Fibroblast of the aortic adventitia (primary cell): ENCODE results near the gene KRTAP5-1. TPM values are rescaled to one million over a fixed set of nuclear protein-coding genes. Genes with fewer than 3 reads are reported as not detected.

ENCODE experiments used
- DNase-seq: peaks from one replicate; pipeline ENCODE4 v3.0.0-alpha.2; 2010; ENCODE audit warnings: low read depth
- H3K4me3 ChIP-seq: 2 replicates; pipeline ENCODE4 v1.5.1; 2011; ENCODE audit warnings: low read depth, mild to moderate bottlenecking, control low read depth, low read length, moderate library complexity
- total RNA-seq: library from RNA; depleted of rRNA; stranded (reverse); fragments of >200 nt; gene quantifications from 2 replicates; pipeline ENCODE4 v1.2.3, GENCODE V29; 2012; ENCODE audit warnings: low replicate concordance
- TF ChIP-seq, protein P1 (sequence below): IDR thresholded peaks from 2 replicates; pipeline ENCODE4 v1.5.1; 2011; ENCODE audit warnings: mild to moderate bottlenecking, low read length, control low read depth, inconsistent platforms; ENCODE audit not compliant: insufficient read depth

KRTAP5-1 gene
- total RNA-seq, 1 donor, result not detected

DNA sequence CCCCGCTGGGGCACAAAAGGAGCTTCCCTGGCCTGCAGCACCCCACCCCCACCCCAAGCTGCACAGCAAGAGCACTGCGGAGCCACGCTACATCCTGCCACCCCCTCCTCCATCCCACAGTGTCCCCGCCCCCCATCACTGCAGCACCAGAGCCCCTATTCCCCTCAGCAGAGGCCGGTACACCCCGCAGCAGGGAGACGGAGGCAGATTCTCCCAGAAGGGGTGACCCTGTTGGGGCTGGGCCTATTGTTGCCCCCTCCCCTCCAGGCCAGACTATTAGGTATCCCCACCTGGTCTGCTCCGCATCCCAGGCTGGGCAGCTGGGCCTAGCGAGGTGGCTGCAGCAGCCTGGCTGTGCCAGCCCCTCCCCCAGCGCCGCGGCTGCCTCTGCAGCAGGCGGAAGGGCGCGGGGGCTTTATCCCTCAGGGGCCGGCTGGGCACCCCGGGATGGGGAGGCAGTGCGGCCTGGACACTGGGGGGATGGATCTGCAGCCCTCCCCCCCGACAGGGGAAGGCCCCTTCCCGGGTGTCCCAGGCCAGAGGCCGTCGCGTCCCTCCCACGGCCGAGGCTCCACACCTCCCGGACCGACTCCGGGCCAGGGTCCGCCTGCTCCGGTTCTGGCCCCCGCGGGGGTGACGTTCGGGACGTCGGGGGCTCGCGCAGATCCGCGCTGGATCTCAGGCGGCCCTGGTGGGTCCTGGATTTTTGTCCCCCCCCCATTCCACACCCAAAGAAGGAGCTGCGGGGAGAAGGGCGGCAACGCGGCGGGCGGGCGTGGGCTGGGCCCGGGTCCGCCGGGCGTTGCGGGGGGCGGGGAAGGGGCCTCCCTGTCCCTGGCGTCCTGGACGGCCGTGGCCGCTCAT, 14.0 kb downstream of the KRTAP5-1 start:
- H3K4me3 ChIP-seq, result peak overlapping the region; percentile 35
- TF ChIP-seq, protein P1, sequence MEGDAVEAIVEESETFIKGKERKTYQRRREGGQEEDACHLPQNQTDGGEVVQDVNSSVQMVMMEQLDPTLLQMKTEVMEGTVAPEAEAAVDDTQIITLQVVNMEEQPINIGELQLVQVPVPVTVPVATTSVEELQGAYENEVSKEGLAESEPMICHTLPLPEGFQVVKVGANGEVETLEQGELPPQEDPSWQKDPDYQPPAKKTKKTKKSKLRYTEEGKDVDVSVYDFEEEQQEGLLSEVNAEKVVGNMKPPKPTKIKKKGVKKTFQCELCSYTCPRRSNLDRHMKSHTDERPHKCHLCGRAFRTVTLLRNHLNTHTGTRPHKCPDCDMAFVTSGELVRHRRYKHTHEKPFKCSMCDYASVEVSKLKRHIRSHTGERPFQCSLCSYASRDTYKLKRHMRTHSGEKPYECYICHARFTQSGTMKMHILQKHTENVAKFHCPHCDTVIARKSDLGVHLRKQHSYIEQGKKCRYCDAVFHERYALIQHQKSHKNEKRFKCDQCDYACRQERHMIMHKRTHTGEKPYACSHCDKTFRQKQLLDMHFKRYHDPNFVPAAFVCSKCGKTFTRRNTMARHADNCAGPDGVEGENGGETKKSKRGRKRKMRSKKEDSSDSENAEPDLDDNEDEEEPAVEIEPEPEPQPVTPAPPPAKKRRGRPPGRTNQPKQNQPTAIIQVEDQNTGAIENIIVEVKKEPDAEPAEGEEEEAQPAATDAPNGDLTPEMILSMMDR, result no peak
- DNase-seq, result no peak

DNA sequence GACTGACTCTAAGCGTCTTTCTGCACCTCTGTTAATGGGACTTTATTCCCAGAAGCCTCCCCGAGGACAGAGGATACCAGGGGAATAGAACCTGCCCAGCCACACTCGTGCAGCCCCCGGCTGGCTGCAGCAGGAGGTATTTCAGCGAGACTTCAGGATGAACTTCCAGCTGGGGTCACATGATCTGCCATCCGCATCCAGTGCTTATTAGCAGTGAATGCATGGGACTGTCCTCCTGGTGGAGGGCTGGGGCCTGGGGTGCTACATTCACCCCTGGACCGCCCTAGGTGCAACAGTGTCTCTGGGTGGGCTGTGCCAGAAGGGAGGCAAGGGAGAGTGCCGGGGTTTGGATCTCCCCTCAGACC, 14.6 kb downstream of the KRTAP5-1 start:
- TF ChIP-seq, protein P1, result no peak
- no peak for DNase-seq
- H3K4me3 ChIP-seq, result no peak overlapping the region

DNA sequence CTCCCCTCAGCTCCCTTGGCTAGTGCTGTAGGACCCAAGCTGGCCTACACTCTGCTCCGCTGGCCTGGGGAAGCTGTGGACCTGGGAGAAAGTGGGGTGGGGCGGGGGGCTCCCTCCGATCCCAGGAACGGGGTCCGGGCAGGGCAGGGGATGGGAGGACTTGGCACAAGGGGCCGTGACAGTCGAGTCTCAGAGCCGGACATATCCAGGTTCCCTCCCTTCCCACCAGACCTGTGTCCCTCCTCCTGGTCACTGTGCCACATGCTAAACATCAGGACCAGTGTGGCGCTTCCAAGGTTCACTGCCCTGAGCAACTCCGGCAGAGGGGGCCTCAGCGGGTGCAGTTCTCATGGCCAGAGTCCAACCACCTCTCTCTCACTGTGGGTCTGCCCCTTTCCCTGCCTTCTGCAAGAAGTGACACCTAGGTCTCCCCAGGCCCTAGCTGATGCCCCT, 15.1 kb downstream of the KRTAP5-1 start:
- no peak overlapping the region for H3K4me3 ChIP-seq
- TF ChIP-seq, protein P1, result no peak
- no peak for DNase-seq

DNA sequence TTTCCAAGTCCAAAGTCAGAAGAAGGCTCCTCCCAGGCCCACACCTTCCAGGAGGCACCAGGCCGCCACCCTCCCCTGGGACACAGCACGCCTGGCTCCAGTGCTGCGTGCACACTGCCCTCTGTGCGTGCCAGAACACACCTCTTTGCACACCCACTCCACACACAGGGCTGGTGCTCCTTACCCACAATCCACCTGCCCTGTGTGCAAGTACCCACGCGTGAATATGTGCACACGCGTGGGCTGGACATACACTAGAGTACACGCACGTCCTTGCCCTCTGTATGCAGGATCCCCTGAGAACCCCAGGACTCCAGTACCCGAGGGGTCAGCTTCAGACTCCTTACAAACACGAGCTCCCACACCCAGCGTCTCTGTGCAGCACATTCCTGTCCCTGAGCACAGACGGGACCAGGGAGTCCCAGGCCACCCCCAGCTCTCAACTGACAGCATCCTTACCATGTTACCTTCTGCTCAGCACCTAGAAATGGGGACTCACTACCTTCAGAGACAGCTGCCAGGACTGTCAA, 15.8 kb downstream of the KRTAP5-1 start:
- no peak overlapping the region for H3K4me3 ChIP-seq
- no peak for DNase-seq
- TF ChIP-seq, protein P1, result no peak

DNA sequence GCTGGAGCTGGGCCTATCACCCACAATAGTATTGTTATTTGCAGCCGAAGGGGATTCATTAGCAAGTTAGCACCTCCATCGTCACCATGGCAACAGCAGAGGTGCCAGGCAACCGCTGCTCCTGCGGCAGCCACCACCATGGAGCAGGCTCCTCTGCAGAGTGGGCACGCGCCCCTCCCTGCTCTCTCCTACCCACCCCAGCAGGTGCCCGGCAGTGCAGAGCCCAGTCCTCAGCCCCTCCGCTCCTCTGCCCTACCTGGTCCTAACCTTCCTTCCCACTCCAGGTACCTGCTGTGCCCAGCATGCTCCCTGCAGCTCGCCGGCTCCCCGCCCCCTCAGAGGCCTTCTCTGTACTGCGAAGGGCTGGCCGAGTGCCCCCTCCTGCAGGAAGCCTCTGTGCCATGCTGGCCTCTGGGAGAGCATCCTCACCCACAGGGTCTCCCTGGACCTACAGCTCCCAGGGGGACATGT, 16.6 kb downstream of the KRTAP5-1 start:
- no peak overlapping the region for H3K4me3 ChIP-seq
- no peak for DNase-seq
- TF ChIP-seq, protein P1, result no peak

DNA sequence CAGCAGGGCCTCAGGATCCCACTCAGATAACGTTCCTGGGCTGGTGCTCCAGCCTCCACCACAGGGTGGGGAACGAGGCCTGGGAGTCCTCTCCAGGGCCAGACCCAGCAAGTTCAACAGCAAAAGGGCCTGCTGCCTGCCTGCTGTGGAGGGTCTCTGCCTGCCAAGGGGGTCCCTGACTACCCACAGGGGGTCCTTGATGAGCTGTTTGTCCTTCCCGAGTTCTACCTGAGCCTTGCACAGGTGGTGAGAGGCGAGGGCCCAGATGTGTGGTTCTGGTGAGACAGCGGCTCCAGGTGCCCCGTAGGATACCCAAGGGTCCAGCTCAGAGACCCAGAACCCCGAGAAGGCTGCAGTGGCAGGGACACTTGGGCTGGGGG, 17.4 kb downstream of the KRTAP5-1 start:
- TF ChIP-seq, protein P1, result no peak
- no peak for DNase-seq

More for the DNA sequence above, 17.4 kb downstream of the KRTAP5-1 start:
- no peak overlapping the region for H3K4me3 ChIP-seq
